Measurements from ENCODE around the gene PYGB.

The PYGB gene

DNA sequence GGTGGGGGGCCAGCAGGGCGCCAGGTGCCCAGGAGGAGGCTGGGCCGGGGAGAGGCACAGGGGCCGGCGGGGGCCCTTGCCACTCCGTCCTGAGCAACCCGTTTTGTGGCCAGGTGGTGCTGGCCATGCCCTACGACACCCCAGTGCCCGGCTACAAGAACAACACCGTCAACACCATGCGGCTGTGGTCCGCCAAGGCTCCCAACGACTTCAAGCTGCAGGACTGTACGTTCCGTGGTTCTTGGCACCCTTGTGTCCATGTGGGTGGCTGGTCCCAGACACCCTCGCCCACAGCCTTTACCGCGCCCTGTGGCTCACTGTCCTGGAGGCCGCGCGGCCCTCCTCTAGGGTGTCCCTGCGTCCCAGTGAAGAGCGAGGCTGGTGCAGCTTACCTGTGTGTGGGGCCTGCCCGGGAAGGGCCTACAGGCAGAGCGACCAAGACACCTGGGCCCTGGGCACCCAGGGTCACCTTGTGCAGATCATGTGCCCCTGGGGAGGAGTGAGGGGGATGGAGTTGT, 28.7 kb downstream of the PYGB start:
- TF ChIP-seq TOX (CRISPR knock-in tag; IDR thresholded peaks at IDR 0.05; ENCODE audit: borderline replicate concordance) = no peak
- TF ChIP-seq GLIS3 (CRISPR knock-in tag; IDR thresholded peaks at IDR 0.05) = no peak
- no peak for TF ChIP-seq ZC3H10 (CRISPR knock-in tag; IDR thresholded peaks at IDR 0.05)
- TF ChIP-seq PPARA (CRISPR knock-in tag; IDR thresholded peaks at IDR 0.05; ENCODE audit: borderline replicate concordance) = no peak
- no peak for TF ChIP-seq ZFP3 (CRISPR knock-in tag; IDR thresholded peaks at IDR 0.05)
- no peak for TF ChIP-seq ZNF565 (CRISPR knock-in tag; conservative IDR thresholded peaks at IDR 0.05; ENCODE audit: low read depth)
- TF ChIP-seq ZNF70 (CRISPR knock-in tag; IDR thresholded peaks at IDR 0.05) = no peak
- no peak for TF ChIP-seq CSDC2 (CRISPR knock-in tag; IDR thresholded peaks at IDR 0.05)
- TF ChIP-seq ZFP30 (CRISPR knock-in tag; IDR thresholded peaks at IDR 0.05) = no peak
- TF ChIP-seq, protein P1, sequence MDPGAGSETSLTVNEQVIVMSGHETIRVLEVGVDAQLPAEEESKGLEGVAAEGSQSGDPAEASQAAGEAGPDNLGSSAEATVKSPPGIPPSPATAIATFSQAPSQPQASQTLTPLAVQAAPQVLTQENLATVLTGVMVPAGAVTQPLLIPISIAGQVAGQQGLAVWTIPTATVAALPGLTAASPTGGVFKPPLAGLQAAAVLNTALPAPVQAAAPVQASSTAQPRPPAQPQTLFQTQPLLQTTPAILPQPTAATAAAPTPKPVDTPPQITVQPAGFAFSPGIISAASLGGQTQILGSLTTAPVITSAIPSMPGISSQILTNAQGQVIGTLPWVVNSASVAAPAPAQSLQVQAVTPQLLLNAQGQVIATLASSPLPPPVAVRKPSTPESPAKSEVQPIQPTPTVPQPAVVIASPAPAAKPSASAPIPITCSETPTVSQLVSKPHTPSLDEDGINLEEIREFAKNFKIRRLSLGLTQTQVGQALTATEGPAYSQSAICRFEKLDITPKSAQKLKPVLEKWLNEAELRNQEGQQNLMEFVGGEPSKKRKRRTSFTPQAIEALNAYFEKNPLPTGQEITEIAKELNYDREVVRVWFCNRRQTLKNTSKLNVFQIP (CRISPR knock-in tag; IDR thresholded peaks at IDR 0.05; ENCODE audit: borderline replicate concordance, low read depth) = no peak
- no peak for TF ChIP-seq ARNTL (CRISPR knock-in tag; IDR thresholded peaks at IDR 0.05; ENCODE audit: borderline replicate concordance, low read depth)
- TF ChIP-seq RARB (CRISPR knock-in tag; IDR thresholded peaks at IDR 0.05) = no peak
- TF ChIP-seq, protein P2, sequence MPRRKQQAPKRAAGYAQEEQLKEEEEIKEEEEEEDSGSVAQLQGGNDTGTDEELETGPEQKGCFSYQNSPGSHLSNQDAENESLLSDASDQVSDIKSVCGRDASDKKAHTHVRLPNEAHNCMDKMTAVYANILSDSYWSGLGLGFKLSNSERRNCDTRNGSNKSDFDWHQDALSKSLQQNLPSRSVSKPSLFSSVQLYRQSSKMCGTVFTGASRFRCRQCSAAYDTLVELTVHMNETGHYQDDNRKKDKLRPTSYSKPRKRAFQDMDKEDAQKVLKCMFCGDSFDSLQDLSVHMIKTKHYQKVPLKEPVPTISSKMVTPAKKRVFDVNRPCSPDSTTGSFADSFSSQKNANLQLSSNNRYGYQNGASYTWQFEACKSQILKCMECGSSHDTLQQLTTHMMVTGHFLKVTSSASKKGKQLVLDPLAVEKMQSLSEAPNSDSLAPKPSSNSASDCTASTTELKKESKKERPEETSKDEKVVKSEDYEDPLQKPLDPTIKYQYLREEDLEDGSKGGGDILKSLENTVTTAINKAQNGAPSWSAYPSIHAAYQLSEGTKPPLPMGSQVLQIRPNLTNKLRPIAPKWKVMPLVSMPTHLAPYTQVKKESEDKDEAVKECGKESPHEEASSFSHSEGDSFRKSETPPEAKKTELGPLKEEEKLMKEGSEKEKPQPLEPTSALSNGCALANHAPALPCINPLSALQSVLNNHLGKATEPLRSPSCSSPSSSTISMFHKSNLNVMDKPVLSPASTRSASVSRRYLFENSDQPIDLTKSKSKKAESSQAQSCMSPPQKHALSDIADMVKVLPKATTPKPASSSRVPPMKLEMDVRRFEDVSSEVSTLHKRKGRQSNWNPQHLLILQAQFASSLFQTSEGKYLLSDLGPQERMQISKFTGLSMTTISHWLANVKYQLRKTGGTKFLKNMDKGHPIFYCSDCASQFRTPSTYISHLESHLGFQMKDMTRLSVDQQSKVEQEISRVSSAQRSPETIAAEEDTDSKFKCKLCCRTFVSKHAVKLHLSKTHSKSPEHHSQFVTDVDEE (CRISPR knock-in tag; IDR thresholded peaks at IDR 0.05) = no peak
- no peak for TF ChIP-seq SNAI2 (CRISPR knock-in tag; IDR thresholded peaks at IDR 0.05)
- TF ChIP-seq, protein P3, sequence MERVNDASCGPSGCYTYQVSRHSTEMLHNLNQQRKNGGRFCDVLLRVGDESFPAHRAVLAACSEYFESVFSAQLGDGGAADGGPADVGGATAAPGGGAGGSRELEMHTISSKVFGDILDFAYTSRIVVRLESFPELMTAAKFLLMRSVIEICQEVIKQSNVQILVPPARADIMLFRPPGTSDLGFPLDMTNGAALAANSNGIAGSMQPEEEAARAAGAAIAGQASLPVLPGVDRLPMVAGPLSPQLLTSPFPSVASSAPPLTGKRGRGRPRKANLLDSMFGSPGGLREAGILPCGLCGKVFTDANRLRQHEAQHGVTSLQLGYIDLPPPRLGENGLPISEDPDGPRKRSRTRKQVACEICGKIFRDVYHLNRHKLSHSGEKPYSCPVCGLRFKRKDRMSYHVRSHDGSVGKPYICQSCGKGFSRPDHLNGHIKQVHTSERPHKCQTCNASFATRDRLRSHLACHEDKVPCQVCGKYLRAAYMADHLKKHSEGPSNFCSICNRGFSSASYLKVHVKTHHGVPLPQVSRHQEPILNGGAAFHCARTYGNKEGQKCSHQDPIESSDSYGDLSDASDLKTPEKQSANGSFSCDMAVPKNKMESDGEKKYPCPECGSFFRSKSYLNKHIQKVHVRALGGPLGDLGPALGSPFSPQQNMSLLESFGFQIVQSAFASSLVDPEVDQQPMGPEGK (CRISPR knock-in tag; IDR thresholded peaks at IDR 0.05; ENCODE audit: borderline replicate concordance) = no peak
- TF ChIP-seq BACH2 (CRISPR knock-in tag; IDR thresholded peaks at IDR 0.05; ENCODE audit: borderline replicate concordance) = no peak
- TF ChIP-seq, protein P4, sequence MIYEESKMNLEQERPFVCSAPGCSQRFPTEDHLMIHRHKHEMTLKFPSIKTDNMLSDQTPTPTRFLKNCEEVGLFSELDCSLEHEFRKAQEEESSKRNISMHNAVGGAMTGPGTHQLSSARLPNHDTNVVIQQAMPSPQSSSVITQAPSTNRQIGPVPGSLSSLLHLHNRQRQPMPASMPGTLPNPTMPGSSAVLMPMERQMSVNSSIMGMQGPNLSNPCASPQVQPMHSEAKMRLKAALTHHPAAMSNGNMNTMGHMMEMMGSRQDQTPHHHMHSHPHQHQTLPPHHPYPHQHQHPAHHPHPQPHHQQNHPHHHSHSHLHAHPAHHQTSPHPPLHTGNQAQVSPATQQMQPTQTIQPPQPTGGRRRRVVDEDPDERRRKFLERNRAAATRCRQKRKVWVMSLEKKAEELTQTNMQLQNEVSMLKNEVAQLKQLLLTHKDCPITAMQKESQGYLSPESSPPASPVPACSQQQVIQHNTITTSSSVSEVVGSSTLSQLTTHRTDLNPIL (CRISPR knock-in tag; IDR thresholded peaks at IDR 0.05; ENCODE audit: low read depth) = no peak
- TF ChIP-seq OSR1 (CRISPR knock-in tag; IDR thresholded peaks at IDR 0.05) = no peak
- no peak for TF ChIP-seq ESRRG (CRISPR knock-in tag; IDR thresholded peaks at IDR 0.05)
- TF ChIP-seq ISL1 (CRISPR knock-in tag; IDR thresholded peaks at IDR 0.05) = no peak
- ATAC-seq = no peak

DNA sequence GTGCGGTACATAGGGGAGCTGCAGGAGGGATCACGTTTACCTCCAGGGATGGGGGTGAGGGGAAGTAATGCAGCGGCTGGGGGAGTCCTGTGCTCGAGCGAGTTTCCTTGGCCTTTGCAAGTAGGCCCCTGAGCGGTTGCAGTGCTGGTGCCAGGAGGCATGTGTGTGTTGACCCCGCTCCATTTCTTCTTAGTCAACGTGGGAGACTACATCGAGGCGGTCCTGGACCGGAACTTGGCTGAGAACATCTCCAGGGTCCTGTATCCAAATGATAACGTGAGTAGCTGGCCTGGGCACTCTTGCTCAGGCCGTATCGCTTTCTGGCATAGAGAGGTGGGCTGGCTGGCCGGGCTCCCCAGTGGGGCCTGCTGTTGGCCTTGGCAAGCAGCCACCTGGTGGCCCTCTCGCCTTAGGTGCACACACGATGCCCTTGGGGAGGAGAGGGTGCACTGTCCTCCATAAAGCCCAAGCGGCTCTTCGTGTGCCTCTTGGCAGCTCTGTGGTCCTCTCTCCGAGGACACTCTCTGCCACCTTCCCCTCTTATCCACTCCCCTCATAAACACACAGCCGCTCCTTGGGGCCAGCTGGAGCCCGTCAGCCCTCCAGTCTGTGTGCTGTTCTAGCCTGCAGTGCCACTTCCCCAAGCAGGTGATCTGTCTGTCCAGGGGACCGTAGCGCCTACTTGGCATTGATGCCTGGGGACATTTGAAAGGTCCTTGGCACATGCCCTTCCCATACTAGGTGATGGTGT, 29.3 kb downstream of the PYGB start:
- ATAC-seq = no peak
- no peak for TF ChIP-seq ARNTL (CRISPR knock-in tag; IDR thresholded peaks at IDR 0.05; ENCODE audit: borderline replicate concordance, low read depth)
- TF ChIP-seq BACH2 (CRISPR knock-in tag; IDR thresholded peaks at IDR 0.05; ENCODE audit: borderline replicate concordance) = no peak
- TF ChIP-seq RARB (CRISPR knock-in tag; IDR thresholded peaks at IDR 0.05) = no peak
- TF ChIP-seq SNAI2 (CRISPR knock-in tag; IDR thresholded peaks at IDR 0.05) = no peak
- no peak for TF ChIP-seq ZFP30 (CRISPR knock-in tag; IDR thresholded peaks at IDR 0.05)
- TF ChIP-seq CSDC2 (CRISPR knock-in tag; IDR thresholded peaks at IDR 0.05) = no peak
- no peak for TF ChIP-seq ZNF70 (CRISPR knock-in tag; IDR thresholded peaks at IDR 0.05)

DNA sequence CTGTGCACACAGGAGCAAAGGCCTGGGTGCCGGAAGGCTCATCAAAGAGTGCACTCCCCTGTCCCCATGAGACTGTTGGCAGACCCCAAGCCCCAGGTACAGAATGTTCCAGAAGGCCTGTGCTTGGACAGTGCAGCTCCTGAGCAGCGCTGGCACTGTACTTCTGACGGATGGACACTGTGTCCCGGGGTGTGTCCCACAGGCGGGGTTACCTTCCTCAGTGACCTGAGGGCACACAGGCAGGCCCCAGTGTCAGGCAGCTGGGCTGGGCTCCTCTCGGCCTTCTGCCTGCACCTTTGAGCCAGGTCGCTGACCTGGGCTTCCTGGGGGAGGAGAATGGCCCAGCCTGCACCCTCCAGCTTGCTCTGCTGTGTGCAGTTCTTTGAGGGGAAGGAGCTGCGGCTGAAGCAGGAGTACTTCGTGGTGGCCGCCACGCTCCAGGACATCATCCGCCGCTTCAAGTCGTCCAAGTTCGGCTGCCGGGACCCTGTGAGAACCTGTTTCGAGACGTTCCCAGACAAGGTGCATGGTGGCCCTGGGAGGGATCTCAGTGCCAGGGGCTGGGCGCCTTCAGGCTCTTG, 30.1 kb downstream of the PYGB start:
- no peak for ATAC-seq
- TF ChIP-seq TCF4 (CRISPR knock-in tag; IDR thresholded peaks at IDR 0.05; ENCODE audit: borderline replicate concordance) (no peak), ESRRG (CRISPR knock-in tag; IDR thresholded peaks at IDR 0.05) (no peak), TOX (CRISPR knock-in tag; IDR thresholded peaks at IDR 0.05; ENCODE audit: borderline replicate concordance) (no peak), ZFP3 (CRISPR knock-in tag; IDR thresholded peaks at IDR 0.05) (no peak), SNAI2 (CRISPR knock-in tag; IDR thresholded peaks at IDR 0.05) (no peak), ZC3H10 (CRISPR knock-in tag; IDR thresholded peaks at IDR 0.05) (no peak), PPARA (CRISPR knock-in tag; IDR thresholded peaks at IDR 0.05; ENCODE audit: borderline replicate concordance) (no peak), ZNF70 (CRISPR knock-in tag; IDR thresholded peaks at IDR 0.05) (no peak), GLIS3 (CRISPR knock-in tag; IDR thresholded peaks at IDR 0.05) (no peak), ISL1 (CRISPR knock-in tag; IDR thresholded peaks at IDR 0.05) (no peak), RARB (CRISPR knock-in tag; IDR thresholded peaks at IDR 0.05) (no peak), CSDC2 (CRISPR knock-in tag; IDR thresholded peaks at IDR 0.05) (no peak), OSR1 (CRISPR knock-in tag; IDR thresholded peaks at IDR 0.05) (no peak), ZFP30 (CRISPR knock-in tag; IDR thresholded peaks at IDR 0.05) (no peak)
- TF ChIP-seq, protein P5, sequence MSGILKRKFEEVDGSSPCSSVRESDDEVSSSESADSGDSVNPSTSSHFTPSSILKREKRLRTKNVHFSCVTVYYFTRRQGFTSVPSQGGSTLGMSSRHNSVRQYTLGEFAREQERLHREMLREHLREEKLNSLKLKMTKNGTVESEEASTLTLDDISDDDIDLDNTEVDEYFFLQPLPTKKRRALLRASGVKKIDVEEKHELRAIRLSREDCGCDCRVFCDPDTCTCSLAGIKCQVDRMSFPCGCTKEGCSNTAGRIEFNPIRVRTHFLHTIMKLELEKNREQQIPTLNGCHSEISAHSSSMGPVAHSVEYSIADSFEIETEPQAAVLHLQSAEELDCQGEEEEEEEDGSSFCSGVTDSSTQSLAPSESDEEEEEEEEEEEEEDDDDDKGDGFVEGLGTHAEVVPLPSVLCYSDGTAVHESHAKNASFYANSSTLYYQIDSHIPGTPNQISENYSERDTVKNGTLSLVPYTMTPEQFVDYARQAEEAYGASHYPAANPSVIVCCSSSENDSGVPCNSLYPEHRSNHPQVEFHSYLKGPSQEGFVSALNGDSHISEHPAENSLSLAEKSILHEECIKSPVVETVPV (CRISPR knock-in tag; IDR thresholded peaks at IDR 0.05) = no peak
- TF ChIP-seq, protein P1 (CRISPR knock-in tag; IDR thresholded peaks at IDR 0.05; ENCODE audit: borderline replicate concordance, low read depth) = no peak
- TF ChIP-seq, protein P4 (CRISPR knock-in tag; IDR thresholded peaks at IDR 0.05; ENCODE audit: low read depth) = no peak
